PC-9 (cell line): Measurements from ENCODE around the gene TMEM156.

ENCODE experiments used
- EZH2 ChIP-seq: fragments of 200-600 bp; sonication (generic); IDR thresholded peaks from 2 replicates; pipeline ENCODE4 v1.8.0; 2017; ENCODE audit warnings: antibody characterized with exemption, low read depth
- TF ChIP-seq, protein P1 (sequence below): fragments of 200-600 bp; sonication (generic); conservative IDR thresholded peaks from 2 replicates; pipeline ENCODE4 v1.6.1; 2017; ENCODE audit warnings: mixed run types, antibody characterized with exemption, mild to moderate bottlenecking, moderate library complexity

GRCh38 chr4:38982361-38983095 is 49.7 kb downstream of the TMEM156 start:
- TF ChIP-seq, protein P1, sequence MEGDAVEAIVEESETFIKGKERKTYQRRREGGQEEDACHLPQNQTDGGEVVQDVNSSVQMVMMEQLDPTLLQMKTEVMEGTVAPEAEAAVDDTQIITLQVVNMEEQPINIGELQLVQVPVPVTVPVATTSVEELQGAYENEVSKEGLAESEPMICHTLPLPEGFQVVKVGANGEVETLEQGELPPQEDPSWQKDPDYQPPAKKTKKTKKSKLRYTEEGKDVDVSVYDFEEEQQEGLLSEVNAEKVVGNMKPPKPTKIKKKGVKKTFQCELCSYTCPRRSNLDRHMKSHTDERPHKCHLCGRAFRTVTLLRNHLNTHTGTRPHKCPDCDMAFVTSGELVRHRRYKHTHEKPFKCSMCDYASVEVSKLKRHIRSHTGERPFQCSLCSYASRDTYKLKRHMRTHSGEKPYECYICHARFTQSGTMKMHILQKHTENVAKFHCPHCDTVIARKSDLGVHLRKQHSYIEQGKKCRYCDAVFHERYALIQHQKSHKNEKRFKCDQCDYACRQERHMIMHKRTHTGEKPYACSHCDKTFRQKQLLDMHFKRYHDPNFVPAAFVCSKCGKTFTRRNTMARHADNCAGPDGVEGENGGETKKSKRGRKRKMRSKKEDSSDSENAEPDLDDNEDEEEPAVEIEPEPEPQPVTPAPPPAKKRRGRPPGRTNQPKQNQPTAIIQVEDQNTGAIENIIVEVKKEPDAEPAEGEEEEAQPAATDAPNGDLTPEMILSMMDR = no peak
- TF ChIP-seq EZH2 = no peak
